GM18870 (cell line): ENCODE data around the gene GPX7.

ENCODE experiments used
- ATAC-seq: cut with Tn5 transposase; IDR thresholded peaks from one replicate; pipeline ENCODE4 v1.9.1; 2021; ENCODE audit warnings: moderate library complexity; ENCODE audit not compliant: unreplicated experiment

The GPX7 gene

GRCh38 chr1:52585474-52585873 is 16.7 kb upstream of the GPX7 start:
- no peak for ATAC-seq

GRCh38 chr1:52588027-52588426 is 14.1 kb upstream of the GPX7 start:
- no peak for ATAC-seq

- ATAC-seq = no peak
Measured at GRCh38 chr1:52588535-52588934, 13.6 kb upstream of the GPX7 start.

- ATAC-seq = no peak
Measured at GRCh38 chr1:52590266-52590665, 11.9 kb upstream of the GPX7 start.

GRCh38 chr1:52592637-52593323 is 9.4 kb upstream of the GPX7 start:
- no peak for ATAC-seq

- ATAC-seq = no peak
Measured at GRCh38 chr1:52593495-52593894, 8.7 kb upstream of the GPX7 start.

GRCh38 chr1:52595061-52595460 is 7.1 kb upstream of the GPX7 start:
- no peak for ATAC-seq

GRCh38 chr1:52597912-52598311 is 4.3 kb upstream of the GPX7 start:
- ATAC-seq = no peak

GRCh38 chr1:52598729-52599128 is 3.4 kb upstream of the GPX7 start:
- no peak for ATAC-seq

DNA sequence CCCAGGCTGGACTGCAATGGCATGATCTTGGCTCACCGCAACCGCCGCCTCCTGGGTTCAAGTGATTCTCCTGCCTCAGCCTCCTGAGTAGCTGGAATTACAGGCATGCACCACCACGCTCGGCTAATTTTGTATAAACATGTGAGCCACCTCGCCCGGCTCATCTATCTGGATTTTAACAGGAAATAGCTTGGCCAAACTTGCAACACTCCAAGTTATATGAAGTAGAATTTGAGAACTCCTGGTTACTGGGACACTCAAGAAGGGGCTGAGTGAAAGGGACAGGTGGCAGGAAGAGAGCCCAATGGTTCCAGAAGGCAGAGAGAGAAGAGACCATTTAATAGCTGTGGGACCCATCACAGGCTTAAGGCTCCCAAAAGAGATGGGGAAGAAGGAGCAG is 2.9 kb upstream of the GPX7 start:
- no peak for ATAC-seq

- ATAC-seq = no peak
Measured at GRCh38 chr1:52600533-52601179, 1.5 kb upstream of the GPX7 start.

GRCh38 chr1:52601519-52601918 is 652 bp upstream of the GPX7 start:
- ATAC-seq = no peak

DNA sequence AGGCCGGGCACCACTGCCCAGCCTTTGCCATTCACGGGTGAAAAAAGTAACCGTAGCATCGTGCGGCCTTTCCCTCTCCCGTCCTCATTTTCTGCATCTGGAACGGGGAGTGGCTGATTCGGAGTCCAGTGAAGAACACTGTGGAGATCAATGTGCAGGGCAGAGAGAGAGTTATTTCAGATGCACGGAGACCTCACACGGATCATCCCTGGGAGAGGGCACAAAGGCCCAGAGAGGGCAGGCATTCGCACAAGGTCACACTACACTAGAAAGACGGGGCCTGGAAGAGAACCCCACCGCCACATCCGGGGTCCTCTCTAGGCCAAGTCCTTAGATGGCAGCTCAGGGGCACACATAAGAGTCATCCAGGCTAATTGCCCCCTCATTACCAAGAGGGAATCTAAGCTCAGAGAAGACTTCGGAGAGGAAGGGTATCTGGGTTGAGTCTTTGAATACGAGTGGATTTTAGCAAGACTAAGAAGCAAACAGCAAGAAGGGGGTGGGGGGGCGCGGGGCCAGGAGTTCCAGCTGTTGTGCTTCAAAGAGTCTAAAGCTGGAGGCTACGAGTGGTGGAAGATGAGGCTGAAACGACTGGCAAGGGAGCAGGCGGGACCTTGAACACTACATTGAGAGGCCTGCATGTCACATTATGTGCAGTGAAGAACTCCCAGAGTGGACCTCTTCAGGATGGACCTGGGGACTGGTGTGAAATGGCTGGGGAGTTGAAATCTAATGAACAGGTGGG is 857 bp downstream of the GPX7 start:
- ATAC-seq = no peak

DNA sequence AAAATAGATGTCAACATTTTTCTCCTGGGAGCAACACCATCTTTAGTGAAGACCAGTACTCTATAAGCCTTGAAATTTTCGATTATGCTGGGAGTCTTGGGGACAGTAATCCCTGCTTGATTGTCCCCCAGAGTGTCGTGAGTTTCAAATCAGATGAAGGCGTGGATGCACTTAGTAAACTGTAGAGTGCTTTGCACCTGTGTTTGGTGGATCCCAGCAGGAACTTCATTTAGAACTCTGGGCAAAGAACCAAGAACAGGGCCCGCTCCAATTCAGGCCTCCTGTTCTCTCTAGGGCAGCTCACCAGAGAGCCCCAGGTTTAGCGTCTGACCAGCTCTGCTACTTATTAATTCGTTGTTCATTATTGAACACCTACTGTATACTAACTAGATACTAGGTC is 1.5 kb downstream of the GPX7 start:
- ATAC-seq = no peak

DNA sequence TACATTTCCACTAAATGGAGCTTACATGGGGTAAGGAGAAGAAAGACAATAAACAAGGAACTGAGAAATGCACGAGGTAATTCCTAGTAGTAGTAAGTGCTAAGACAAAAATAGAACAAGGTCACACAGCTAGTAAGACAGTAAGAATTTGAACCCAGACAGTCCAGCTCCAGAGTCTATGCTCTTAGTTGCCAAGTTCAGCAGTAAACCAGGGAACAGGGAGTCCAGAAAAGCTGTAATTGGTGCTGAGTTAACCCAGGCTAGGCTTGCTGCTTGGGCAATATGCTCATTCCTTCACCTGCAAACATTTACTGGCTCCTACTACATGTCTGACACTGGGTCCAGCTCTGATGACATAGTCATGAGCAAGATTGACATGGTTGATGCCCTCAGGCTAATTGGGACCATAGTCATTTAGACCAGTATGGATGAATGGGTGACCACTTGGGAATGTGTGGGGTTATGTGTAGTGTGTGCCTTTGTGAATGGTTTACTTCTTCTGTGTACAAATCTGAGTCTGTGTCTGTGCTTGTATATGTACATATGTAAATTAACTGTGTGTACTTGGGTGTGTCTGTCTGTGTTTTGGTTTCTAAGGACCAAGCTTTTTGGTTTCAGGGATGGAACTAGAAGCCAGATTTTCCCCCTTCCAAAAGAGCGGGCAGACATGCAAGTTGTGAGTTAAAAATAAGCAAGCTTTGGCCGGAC is 2.0 kb downstream of the GPX7 start:
- ATAC-seq = no peak

GRCh38 chr1:52613636-52614373 is 11.6 kb downstream of the GPX7 start:
- no peak for ATAC-seq

DNA sequence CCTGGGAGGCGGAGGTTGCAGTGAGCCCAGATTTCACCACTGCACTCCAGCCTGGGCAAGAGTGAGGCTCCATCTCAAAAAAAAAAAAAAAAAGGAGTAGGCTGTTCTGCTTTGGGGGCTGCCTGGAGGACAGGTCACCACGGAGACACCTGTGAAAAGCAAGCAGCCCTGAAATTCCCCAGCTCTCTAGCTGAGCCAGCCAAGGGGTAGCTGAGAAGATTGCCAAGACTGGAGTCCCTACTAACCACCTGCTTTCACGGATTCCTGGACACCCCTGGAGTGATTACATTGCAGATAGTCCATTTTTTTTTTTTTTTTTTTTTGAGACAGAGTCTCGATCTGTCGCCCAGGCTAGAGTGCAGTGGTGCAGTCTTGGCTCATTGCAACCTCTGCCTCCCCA is 12.5 kb downstream of the GPX7 start:
- no peak for ATAC-seq

GRCh38 chr1:52615489-52616042 is 13.4 kb downstream of the GPX7 start:
- ATAC-seq = no peak

- ATAC-seq = no peak
Measured at GRCh38 chr1:52621950-52622349, 19.8 kb downstream of the GPX7 start.

DNA sequence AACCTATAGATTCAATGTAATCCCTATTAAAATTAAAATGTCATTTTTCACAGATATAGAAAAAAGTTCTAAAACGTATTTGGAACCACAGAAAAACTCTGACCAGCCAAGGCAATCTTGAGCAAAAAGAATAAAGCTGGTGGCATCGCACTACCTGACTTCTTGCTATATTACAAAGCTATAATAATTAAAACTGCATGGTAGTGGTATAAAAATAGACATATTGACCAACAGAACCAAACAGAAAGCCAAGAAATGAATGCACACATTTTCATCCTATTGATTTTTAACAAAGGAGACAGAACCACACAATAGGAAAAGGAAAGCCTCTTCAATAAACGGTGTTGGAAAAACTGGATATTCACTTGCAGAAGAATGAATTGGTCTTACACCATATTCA is 21.6 kb downstream of the GPX7 start:
- ATAC-seq = no peak

DNA sequence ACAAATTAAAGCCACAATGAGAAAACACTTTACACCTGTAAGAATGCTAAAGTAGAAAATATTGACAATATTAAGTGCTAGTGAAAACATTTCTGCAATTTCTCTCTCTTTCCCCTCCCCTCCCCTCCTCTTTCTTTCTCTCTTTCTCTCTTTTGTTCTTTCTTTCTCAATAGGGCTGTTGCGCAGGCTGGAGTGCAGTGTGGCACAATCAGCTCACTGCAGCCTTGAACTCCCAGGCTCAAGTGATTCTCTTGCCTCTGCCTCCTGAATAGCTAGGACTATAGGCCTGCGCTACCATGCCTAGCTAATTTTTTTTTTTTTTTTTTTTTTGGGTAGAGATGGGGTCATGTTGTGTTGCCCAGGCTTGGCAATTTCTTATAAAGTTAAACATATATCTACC is 24.9 kb downstream of the GPX7 start:
- no peak for ATAC-seq
